ENCODE data around the gene AGTRAP.

DNA sequence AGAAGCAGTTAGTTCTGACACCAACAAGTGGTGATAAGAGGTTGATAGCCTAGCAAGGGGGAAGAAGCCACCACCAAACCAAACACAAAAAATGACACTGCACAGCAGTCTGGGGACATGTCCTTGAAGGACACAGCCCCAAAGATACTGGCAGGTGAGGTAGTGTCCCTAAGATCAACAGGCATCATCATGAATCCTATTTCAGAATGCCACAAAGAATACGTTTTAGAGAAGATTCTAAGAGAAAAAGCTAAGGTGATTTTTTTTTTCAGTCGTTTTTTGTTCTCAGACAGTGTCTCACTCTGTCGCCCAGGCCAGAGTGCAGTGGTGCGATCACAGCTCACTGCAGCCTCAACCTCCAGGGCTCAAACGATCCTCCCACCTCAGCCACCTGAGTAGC lies 50.2 kb downstream of the AGTRAP start:
- TF ChIP-seq, protein P1, sequence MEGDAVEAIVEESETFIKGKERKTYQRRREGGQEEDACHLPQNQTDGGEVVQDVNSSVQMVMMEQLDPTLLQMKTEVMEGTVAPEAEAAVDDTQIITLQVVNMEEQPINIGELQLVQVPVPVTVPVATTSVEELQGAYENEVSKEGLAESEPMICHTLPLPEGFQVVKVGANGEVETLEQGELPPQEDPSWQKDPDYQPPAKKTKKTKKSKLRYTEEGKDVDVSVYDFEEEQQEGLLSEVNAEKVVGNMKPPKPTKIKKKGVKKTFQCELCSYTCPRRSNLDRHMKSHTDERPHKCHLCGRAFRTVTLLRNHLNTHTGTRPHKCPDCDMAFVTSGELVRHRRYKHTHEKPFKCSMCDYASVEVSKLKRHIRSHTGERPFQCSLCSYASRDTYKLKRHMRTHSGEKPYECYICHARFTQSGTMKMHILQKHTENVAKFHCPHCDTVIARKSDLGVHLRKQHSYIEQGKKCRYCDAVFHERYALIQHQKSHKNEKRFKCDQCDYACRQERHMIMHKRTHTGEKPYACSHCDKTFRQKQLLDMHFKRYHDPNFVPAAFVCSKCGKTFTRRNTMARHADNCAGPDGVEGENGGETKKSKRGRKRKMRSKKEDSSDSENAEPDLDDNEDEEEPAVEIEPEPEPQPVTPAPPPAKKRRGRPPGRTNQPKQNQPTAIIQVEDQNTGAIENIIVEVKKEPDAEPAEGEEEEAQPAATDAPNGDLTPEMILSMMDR (IDR thresholded peaks at IDR 0.05): no peak
- TF ChIP-seq POLR2A (IDR thresholded peaks at IDR 0.05): no peak

Data from ovary (tissue), 3 donors.